ENCODE measurements around the gene EIF3F.

The EIF3F gene

DNA sequence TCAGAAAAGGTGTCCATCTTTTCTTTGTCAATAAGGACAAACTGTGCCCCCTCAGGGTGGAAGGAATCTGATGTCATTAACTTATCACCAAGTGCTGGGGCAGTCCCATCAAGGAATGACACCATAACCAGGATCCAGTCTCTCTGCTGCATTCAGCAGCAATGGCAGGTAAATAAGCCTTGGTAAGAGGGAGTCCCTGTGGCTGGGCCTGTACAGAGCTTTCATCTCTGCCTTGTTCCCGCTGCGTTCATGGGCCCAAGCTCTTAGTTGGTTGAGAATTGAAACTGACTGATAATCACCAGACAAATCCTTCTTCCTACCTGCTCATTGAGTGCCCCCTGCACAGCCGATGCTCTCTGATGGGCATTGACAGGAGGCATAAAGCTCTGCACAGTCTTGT is 22.7 kb downstream of the EIF3F start:
- DNase-seq (ENCODE audit: low spot score in 2 of 2) (no peak), ATAC-seq (no peak)
- H3K4me1 Mint-ChIP-seq: no peaks in the 10 kb centered on the region
- no peaks in the 10 kb centered on the region for H3K36me3 Mint-ChIP-seq
- no peaks in the 10 kb centered on the region for H3K9me3 Mint-ChIP-seq
- no peak overlapping the region for H3K27ac Mint-ChIP-seq
- H3K4me3 Mint-ChIP-seq: no peak overlapping the region

DNA sequence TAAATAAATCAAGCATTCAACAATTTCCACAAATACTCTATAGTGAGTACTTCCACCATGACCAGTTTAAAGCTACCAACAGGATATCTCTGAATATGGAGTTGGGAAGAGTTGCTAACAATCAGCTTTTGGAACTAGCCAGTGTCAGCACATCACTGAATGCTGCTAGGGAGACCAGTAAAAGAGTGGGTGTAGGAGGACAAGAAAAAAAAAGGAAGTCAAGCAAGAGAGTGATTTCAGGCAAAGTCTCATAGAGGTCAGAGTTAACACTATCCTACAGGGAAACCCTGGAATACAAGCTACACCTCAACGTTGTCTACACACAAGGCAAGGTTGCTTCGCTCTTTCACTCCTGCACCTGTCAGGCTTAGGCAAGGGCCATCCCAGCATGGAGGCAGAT is 24.2 kb downstream of the EIF3F start:
- ATAC-seq: no peak
- Mint-ChIP-seq H3K27ac (no peak overlapping the region), H3K36me3 (no peaks in the 10 kb centered on the region), H3K4me1 (no peaks in the 10 kb centered on the region), H3K4me3 (no peak overlapping the region), H3K9me3 (no peaks in the 10 kb centered on the region)
- peak in 1 of 2 donors; percentile 30 for DNase-seq (ENCODE audit: low spot score in 2 of 2)

DNA sequence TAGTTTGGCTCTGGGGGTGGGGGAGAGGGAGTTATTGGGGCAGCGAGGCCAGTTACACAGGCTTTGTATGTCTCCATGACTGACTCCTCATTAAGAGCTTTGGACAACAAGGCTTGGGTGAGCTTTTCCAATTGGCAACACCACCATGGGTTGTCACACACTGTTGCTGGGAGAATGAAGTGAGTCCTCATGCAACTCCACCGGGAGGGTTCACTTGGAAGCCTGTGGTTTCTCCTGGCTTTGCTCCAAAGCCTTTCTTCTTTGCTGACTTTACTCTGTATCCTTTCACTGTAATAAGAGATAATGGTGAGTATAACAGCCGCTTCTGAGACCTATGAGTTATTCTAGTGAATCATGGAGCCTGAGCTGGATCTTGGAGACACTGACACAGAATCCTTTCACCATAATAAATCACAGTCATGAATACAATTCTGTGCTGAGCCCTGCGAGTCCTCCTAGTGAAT is 24.9 kb downstream of the EIF3F start:
- Mint-ChIP-seq H3K9me3 (no peaks in the 10 kb centered on the region), H3K4me1 (no peaks in the 10 kb centered on the region), H3K36me3 (no peaks in the 10 kb centered on the region), H3K4me3 (no peak overlapping the region), H3K27ac (no peak overlapping the region)
- no peak for ATAC-seq
- DNase-seq (ENCODE audit: low spot score in 2 of 2): no peak

DNA sequence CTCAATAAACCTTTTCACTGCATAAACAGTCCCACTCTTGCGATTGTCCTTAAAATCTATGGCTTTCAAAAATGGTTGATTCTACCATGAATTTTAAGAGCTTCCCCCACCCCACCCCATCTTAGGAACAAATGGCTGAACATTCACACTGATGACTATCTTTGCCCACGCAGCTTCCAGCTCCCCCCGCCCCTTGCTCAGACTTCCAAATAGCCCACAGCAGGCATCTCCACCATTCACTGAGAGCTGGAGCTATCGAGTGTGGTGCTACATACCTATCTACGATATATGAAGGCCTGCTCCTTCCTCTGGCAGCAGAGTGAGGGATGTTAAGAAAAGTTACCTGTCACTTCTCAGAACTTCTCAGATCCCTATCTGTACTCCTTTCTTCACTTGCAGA is 26.7 kb downstream of the EIF3F start:
- no peak for ATAC-seq
- Mint-ChIP-seq H3K36me3 (peaks cover 4% of the 10 kb centered on the region), H3K27ac (no peak overlapping the region), H3K4me3 (no peak overlapping the region), H3K4me1 (peaks cover 6% of the 10 kb centered on the region), H3K9me3 (no peaks in the 10 kb centered on the region)
- DNase-seq (ENCODE audit: low spot score in 2 of 2): no peak

DNA sequence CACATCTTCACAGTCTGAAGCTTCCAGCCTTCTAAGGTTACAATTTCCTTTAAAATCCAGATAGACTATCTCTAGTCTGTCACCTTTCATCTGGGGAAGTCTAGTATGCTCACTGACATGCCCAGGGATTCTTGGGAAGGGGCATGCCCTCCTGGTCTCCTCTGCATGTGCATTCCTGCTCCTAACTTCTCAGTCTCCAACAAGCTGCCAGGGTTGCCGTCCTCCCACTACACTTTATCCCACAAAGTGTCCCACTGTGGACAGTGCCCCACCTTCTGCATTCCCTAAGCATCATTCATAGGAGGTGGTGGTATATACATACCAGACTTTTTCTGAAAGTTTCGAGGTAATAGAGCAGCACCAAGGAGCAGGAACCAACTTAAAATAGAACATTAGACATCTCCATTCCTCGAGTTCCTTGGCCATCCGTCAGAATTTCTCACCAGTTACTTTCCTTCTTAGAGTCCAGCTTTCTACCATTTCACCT is 28.7 kb downstream of the EIF3F start:
- no peak for ATAC-seq
- H3K36me3 Mint-ChIP-seq: peaks cover 5% of the 10 kb centered on the region
- no peak overlapping the region for H3K27ac Mint-ChIP-seq
- no peak for DNase-seq (ENCODE audit: low spot score in 2 of 2)
- no peaks in the 10 kb centered on the region for H3K9me3 Mint-ChIP-seq
- peaks cover 14% of the 10 kb centered on the region for H3K4me1 Mint-ChIP-seq
- no peak overlapping the region for H3K4me3 Mint-ChIP-seq

DNA sequence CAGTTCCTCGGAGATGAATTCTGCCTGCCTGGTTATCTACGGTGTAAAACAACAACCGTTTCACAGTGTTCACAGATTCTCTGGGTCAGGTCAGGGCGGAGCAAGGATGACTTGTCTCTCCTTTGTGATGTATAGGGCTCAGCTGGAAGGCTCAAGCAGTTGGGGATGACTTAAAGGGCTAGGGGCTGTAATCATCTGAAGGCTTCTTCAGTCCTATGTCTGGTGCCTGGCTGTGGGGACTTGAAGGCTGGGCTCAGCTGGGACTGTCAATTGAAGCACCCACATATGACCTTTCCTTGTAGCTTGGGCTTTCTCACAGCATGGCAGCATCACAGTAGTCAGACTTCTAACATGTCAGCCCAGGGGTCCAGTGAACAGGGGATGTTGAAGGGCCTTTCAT is 29.3 kb downstream of the EIF3F start:
- H3K27ac Mint-ChIP-seq: no peak overlapping the region
- ATAC-seq (no peak), DNase-seq (ENCODE audit: low spot score in 2 of 2) (no peak)
- peaks cover 14% of the 10 kb centered on the region for H3K4me1 Mint-ChIP-seq
- H3K9me3 Mint-ChIP-seq: no peaks in the 10 kb centered on the region
- peaks cover 5% of the 10 kb centered on the region for H3K36me3 Mint-ChIP-seq
- no peak overlapping the region for H3K4me3 Mint-ChIP-seq

DNA sequence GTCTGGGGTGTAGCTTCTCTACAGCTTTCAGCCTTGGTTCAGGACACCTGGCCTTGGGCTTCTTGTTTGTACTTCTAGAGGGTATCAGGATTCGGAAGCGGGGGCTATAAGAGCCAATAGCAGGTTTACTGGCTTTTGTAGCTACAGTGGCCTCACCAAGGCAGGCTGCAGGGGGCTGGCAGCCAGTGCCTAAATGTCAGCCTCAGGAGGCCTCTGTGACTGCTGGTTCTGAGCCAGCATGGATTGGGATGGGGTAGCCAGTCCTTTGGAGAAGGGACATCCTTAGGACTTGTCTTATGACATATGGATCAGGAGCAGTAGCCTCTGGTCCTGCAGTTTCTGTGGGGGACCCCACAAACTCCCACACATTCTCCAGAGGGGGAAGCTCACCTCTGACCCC is 29.9 kb downstream of the EIF3F start:
- DNase-seq (ENCODE audit: low spot score in 2 of 2) (no peak), ATAC-seq (no peak)
- Mint-ChIP-seq H3K36me3 (peaks cover 5% of the 10 kb centered on the region), H3K4me3 (no peak overlapping the region), H3K27ac (no peak overlapping the region), H3K4me1 (peaks cover 14% of the 10 kb centered on the region), H3K9me3 (no peaks in the 10 kb centered on the region)

DNA sequence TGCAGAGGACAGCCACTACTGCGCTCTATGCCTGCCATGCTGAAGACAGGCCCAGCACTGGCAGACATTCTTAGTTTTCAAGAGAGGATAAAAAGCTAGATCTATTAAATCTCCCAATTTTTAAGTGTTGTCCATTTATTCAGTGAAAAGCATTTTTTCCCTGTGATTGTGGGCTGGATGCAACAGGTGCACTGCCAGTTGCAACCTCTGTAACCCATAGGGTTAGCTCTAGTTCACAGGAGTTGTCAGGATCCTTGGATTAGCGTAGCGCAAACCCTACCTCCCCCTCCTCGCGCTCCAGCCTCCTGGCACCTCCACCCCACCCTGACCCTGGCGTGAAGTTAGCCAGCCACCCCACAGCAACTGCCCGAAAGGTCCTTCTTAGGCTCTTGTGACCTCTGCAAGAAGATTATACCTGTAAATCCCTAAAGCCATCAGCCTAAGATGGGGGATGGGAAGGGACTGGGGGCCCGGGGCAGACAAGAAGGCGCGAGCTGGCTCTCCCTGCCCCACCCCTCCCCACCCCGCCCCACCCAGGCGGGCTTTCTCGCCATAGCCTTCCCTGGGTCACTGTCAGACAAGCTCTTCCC is 30.9 kb downstream of the EIF3F start:
- Mint-ChIP-seq H3K36me3 (peaks cover 5% of the 10 kb centered on the region), H3K4me1 (peaks cover 14% of the 10 kb centered on the region), H3K4me3 (peak overlapping the region; percentile 69), H3K27ac (peak overlapping the region; percentile 78), H3K9me3 (no peaks in the 10 kb centered on the region)
- ATAC-seq (no peak), DNase-seq (ENCODE audit: low spot score in 2 of 2) (peak in 1 of 2 donors; percentile 41)

DNA sequence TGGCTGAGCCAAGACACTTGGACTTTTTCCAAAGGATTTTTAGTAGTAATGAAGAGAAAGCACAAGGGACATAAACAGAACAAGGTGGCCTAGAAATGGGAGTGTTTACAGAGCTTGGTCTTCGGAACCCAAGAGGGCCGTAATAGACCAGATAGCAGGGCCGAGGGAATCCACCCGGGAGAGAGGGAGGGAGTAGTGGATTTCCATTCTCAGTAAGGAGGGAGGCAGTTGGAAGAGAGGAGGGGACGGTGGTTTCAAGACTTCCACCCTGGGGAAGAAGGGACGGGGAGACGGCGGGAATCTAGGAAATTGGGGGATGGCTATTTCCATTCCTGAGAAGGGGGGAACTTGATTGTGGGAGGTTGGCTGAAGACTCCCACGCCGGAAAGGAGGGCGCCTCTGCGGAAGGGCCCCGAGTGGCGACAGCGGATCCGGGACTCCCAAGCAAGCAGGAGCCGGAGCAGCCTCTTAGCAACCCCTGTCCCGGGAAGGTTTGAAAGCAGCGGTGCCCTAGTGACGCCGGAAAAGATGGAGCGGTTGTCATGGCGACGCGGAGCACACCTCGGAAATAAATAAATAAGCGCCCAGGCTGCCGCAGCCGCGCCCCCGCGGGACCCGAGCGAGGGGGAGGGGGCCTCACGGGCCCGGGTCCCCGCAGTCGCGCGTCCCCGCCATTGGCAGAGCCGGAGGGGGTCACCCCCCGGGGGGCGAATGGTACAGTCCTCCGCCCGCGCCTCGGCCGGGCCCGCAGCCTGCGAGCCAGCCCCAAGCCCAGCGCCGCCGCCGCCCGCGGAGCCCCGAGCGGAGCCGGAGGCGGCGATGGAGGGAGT is 31.6 kb downstream of the EIF3F start:
- Mint-ChIP-seq H3K4me3 (peak overlapping the region; percentile 69), H3K4me1 (peaks cover 14% of the 10 kb centered on the region), H3K27ac (peak overlapping the region; percentile 78), H3K36me3 (peaks cover 5% of the 10 kb centered on the region), H3K9me3 (no peaks in the 10 kb centered on the region)
- DNase-seq (ENCODE audit: low spot score in 2 of 2) (peak; percentile 22 to 75), ATAC-seq (peak; percentile 75)

DNA sequence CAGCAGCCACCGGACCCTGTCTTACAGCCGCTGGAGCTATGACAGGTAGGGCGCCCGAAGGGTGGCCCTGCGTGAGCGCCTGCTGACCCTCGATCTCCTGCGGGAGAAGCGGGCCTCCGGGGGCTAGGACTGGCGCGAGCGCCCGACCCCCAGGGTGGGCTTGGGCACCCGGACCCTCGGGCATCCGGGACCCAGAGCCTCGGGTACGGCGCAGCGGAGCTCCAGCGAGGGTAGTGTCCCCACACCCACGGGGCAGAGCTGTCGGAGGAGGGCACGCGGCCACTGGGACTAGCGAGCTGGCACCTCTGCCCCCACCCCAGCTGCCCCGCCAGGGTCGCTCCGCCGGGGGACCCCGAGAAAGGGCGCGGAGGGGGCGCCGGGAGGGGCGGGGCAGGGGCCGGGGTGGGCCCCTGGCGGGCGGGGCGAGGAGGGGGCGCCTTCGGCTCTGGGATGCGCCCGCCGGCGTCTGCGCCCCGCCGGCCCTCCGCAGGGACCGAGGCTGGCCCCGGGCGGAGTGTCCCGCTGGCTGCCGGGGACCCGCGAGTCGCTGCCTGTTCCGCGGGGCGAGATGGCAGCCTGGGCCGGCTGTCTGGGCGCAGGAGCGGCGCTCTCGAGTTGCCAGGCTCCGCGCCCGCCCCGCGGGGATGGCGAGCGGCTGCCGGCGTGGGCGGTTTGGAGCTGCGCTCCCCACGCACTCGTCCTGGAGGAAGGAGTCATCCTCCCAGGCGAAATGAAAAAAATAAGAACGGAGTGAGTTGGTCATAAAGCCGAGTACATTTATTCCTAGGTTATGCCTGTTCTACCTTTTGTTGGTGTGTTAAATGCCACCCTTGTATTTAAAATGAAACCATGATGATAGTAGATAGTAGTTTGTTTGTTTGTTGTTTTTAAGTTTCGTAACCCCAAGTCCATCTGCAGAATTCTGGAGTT is 32.4 kb downstream of the EIF3F start:
- peak overlapping the region; percentile 49 for H3K27ac Mint-ChIP-seq

DNA sequence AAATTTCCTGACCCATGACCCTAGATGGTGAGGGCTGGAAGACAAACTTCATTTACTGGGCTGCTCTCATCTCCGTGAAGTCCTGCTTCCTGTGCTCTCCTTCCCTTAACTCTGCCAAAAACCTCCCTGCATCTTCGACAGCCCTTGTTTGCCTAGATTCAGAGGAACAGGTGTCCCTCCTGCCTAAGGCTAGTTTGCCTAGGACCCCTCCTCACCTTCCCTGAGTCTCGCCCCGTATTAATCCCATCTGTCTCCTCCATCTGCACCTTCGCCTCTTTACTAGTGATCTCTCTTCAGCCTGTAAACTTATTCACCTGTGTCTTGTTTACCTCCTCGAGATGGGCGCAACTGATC is 33.1 kb downstream of the EIF3F start:
- no peaks in the 10 kb centered on the region for H3K9me3 Mint-ChIP-seq
- no peak for ATAC-seq
- peaks cover 14% of the 10 kb centered on the region for H3K4me1 Mint-ChIP-seq
- peak overlapping the region; percentile 49 for H3K27ac Mint-ChIP-seq
- DNase-seq (ENCODE audit: low spot score in 2 of 2): peak in 1 of 2 donors; percentile 43
- H3K36me3 Mint-ChIP-seq: peaks cover 5% of the 10 kb centered on the region
- peak overlapping the region; percentile 66 for H3K4me3 Mint-ChIP-seq

More for the DNA sequence above, 32.4 kb downstream of the EIF3F start:
- H3K36me3 Mint-ChIP-seq: peaks cover 5% of the 10 kb centered on the region
- peaks cover 14% of the 10 kb centered on the region for H3K4me1 Mint-ChIP-seq
- peak overlapping the region; percentile 69 for H3K4me3 Mint-ChIP-seq
- peak; percentile 15 to 52 for DNase-seq (ENCODE audit: low spot score in 2 of 2)
- H3K9me3 Mint-ChIP-seq: no peaks in the 10 kb centered on the region
- ATAC-seq: peak; percentile 51

DNA sequence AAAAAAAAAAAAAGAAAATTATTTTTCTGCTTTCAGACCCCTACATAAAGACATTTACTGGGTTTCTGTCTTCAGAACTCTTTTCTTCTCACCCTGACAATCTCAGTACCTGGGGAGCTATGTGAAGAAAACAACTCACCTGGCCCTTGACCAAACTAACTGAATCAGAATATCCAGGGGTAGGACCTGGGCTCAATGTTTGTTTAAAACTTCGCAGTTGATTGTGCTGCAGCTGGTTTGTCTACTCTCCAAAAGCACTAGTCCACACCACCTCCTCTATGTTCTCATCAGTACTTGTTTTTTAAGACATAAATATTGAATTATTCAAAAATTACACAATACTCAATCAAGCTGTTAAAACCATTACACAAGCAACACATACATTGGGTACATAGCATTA is 34.8 kb downstream of the EIF3F start:
- H3K4me3 Mint-ChIP-seq: no peak overlapping the region
- peaks cover 14% of the 10 kb centered on the region for H3K4me1 Mint-ChIP-seq
- H3K36me3 Mint-ChIP-seq: peaks cover 5% of the 10 kb centered on the region
- DNase-seq (ENCODE audit: low spot score in 2 of 2) (no peak), ATAC-seq (no peak)
- H3K27ac Mint-ChIP-seq: no peak overlapping the region
- H3K9me3 Mint-ChIP-seq: no peaks in the 10 kb centered on the region

DNA sequence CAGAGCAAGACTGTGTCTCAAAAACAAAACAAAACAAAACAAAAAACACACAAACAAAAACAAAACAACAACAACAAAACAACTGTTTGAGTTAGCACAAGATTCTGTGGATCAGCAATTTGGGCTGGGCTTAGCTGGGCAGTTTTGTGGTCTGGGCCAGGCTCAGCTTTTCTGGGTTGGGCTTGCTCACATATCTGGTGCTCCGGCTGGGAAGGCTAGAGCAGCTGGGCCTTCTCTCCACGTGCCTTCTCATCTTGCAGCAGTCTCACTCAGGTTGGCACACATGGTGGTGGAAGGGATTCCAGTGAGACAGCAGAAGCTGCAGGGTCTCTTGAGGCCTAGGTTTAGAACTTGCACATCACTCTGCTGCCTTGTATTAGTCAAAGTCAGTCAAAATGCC is 35.7 kb downstream of the EIF3F start:
- Mint-ChIP-seq H3K36me3 (peaks cover 5% of the 10 kb centered on the region), H3K4me3 (no peak overlapping the region), H3K9me3 (no peaks in the 10 kb centered on the region), H3K4me1 (peaks cover 14% of the 10 kb centered on the region), H3K27ac (no peak overlapping the region)
- ATAC-seq: no peak
- DNase-seq (ENCODE audit: low spot score in 2 of 2): peak in 1 of 2 donors; percentile 28

DNA sequence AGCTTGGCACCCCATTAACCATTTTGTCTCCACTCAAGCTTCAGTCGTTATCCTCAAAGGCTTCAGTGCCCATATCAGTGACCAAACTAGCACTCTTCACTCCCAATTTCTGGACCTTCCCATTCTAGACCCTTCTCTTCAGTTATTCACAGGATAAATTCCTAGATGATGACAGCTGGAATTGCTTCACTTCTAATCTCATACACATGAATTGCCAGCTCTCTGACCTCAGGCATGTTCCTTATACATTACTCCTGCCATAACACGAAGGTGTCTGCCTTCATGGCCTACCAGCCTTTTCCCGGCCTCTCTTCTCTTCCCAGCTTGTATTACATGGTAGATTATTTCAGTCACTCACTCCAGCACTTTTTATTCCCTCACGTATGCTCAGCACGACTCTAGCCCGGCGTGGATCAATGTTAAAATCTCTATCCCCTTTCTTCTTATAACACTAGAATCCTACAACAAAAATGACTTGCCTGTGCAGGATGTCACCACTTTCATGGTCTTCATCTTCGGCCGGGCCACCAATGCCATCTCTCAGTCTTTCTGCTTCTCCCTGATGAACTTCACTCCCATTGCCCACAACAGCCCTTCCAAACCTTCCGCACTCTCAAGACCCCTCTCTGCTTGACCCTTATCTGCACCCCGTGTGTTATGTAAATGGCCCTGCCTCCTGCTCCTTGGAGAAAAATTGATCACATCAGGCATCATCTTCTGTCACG is 36.9 kb downstream of the EIF3F start:
- Mint-ChIP-seq H3K4me3 (no peak overlapping the region), H3K36me3 (no peaks in the 10 kb centered on the region), H3K27ac (no peak overlapping the region), H3K4me1 (peaks cover 8% of the 10 kb centered on the region), H3K9me3 (no peaks in the 10 kb centered on the region)
- ATAC-seq (no peak), DNase-seq (ENCODE audit: low spot score in 2 of 2) (peak in 1 of 2 donors; percentile 18)

DNA sequence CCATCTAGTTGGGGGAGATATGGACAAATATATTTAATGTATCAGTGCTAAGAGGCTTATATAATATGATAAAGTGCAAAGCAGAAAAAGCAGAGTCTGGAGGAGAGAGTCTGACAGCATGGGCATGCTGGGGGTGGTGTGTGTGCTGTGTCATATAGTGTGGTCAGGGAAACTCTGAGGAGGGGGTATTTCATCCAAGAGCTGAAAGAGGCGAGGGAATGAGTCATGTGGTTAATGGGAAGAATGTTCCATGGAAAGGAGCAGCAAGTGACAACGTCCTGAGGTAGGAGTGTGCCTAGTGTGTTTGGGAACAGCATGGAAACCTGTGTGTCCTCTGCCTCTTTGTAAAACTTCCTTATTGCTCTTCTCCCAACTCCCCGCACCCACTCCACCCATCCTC is 38.0 kb downstream of the EIF3F start:
- no peaks in the 10 kb centered on the region for H3K36me3 Mint-ChIP-seq
- H3K27ac Mint-ChIP-seq: no peak overlapping the region
- H3K9me3 Mint-ChIP-seq: no peaks in the 10 kb centered on the region
- ATAC-seq (no peak), DNase-seq (ENCODE audit: low spot score in 2 of 2) (peak in 1 of 2 donors; percentile 25)
- peaks cover 6% of the 10 kb centered on the region for H3K4me1 Mint-ChIP-seq
- H3K4me3 Mint-ChIP-seq: no peak overlapping the region

Data from stimulated activated effector memory CD8-positive, alpha-beta T cell treated with anti-CD3 and anti-CD28 coated beads, Interleukin-12 subunit alpha, Interleukin-12 subunit beta, amount 100 ng/mL, for 72 hours (primary cell).